ENCODE measurements around the gene GK.

DNA sequence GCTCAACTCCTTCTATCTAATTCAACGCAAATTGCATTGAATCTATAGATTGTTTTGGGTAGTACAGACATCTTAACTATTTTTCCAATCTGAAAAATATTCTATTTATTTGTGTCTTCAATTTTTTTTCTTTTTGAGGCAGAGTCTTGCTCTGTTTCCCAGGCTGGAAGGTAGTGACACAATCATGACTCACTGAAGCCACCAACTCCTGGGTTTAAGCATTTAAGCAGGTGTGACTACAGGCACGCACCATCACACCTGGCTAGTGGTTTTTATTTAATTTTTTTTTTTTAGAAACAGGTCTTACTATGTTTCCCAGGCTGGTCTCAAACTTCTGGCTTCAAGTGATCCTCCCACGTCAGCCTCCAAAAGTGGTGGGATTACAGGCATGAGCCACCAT, 98.3 kb downstream of the GK start:
- no peak for TF ChIP-seq CTCF (conservative IDR thresholded peaks at IDR 0.05; ENCODE audit: low read length)
- no peak for TF ChIP-seq EZH2phosphoT487 (IDR thresholded peaks at IDR 0.05; ENCODE audit: borderline replicate concordance)
